GM19468 (cell line): ENCODE measurements around the gene POLR2B.
"Not testable (repeated sequence)": the region's sequence is repeated elsewhere in the genome, so short reads cannot be mapped to it uniquely, and the experiment has no call there.

Experiments used
- ATAC-seq: cut with Tn5 transposase; IDR thresholded peaks from one replicate; pipeline ENCODE4 v1.9.1; 2021; ENCODE audit warnings: mild to moderate bottlenecking, moderate library complexity, moderate number of reproducible peaks; ENCODE audit not compliant: unreplicated experiment; ENCODE audit errors: extremely low read depth

The POLR2B gene

DNA sequence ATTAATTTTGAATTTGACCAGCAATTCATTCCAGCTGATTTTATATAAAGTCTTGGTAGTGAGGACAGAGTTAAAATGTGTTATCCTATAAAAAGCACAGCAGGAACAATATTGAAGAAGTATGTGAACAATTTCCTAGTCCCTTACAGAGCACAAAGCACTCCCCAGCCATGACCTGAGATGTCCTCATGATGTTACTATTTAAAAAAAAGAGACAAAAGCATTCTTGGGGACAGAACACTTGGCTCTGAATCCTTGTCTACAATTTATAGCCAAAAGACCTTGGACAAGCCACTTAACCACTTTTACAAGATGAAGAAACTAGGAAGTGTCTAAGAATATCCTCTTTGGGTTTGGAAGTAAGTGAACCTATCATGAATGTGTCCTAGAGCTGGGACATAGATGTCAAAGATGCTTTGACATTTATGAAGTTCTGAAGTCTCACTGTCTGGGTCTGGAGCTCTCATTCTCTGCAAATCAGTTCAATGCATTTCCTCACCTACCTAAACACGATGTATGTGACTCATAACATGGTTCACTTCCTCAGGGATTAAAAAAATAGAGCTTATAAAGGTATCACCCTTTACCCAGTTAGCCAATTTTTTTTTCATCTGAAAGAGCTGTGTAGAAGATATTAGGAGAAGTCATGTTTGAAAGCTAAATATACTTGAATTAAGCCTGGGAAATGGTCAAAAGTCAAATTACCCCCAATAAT is 70.1 kb downstream of the POLR2B start:
- ATAC-seq, result no peak

DNA sequence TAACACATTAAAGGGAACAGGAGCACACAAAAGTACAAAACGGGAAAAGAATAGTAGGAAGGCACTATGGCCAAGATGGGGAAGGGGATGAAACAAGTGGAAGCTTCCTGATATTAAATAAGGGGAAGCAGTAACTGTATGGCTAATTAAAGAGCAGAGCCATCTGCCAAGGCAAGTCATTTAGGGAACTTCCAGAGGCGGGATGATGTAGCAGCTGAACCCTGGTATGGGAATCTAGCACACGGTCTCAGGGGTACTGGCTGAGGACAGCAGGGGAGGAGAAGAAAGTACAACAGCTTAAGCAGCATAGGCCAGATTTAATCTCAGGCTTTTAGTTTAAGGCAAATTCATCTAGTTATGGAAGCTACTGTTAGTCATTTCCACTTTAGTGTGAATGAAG is 72.4 kb downstream of the POLR2B start:
- ATAC-seq, result no peak

DNA sequence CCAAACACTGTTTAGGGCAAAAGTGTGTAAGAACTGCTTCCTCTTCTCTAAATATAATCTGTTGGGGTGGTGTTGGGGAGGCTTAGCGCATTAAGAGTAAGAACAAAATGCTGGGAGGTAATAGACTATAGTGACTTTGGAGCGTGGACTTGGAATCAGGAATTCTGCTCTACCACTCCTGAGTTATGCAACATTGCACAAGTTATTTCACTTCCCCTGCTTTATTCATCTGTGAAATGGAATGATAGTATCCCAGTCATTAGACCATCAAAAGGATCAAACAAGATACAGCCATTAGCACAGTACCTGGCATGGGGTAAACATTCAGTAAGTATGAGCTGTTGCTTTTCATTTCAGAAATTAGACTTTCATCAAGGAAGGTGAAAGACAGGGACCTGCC is 72.8 kb downstream of the POLR2B start:
- ATAC-seq, result no peak

DNA sequence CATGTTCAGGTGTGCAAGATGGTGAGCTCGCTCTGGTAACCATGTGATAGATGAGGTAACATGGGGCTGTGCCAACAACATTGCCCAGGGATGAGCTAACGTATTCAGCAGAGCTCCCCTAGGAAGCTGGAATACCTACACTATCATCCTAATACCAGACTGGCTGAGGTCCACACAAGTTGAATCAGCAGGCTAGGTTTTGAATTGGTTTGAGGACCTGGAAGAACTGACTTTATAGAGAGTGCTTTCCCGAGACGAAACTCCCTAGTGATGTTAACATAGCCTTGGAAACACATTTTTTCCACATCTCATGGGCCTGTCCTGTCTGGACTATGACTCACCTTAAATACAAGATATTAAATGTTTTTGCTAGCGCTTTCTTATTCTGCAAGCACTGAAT is 74.8 kb downstream of the POLR2B start:
- ATAC-seq, result no peak

DNA sequence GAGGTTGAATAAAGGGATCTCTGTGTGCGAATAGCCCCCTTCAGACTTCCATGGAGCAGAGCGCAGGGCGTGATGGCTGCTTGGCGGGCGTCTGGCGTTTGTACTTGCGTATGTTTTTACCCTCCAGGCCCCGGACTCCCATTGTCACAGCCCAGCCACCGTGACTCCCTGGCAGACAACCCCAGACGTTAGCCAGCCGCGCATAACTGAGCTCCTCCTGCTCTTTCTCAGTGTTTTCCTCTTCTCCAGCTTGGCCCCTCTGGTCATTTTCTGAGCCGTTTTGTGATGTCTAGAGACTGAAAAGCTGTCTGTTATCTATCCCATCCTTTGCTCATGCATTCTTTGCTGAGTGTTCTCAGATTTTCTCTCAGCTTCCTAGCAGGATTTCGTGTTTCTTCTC is 77.2 kb downstream of the POLR2B start:
- ATAC-seq, result no peak

DNA sequence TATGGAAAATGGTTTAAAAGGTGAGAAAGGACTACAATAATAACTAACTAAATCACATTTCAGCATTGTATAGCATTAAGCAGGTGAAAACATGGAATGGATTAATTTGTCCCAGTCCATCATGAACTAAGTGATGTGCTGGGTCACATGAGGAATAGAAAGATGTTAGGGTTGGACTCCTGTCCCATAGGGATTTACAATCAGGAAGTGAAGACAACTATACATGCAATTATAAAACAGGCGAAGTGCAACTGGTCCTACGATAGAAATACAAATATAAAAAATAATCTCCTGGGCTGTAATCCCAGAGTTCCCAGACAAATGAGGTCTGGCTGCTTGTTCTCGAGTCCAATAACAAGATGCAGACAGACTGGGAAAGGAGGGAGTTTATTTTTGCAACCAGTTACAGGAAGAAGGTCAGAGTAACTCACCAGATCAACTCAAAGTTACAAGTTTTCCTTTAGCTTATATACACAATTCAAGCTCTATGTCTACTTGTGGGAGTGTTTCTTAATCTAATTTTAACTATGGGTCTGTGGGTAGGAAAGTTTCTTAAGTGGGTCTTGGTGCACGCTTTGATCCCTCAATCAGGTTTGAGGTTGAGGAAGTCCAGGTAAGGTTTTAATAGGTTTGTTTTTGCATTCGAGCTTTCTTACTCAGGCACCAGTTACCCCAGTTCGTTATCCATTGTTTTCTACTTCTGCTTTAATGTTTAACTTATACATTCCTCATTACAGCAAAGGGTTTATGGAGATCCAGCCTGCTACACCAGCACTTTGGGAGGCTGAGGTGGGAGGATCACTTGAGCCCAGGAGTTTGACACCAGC is 81.4 kb downstream of the POLR2B start:
- ATAC-seq, result no peak

DNA sequence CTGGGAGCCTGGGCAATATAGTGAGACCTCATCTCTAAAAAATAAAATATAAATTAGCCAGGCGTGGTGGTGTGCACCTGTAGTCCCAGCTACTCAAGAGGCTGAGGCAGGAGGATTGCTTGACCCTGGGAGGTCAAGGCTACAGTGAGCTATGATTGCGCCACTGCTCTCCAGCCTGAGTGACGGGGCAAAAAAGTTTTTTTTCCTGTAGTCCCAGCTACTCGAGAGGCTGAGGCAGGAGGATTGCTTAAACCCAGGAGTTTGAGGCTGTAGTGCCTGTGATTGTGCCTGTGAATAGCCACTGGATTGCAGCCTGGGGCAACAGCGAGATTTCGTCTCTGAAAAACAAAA is 82.0 kb downstream of the POLR2B start:
- not testable (repeated sequence) for ATAC-seq

DNA sequence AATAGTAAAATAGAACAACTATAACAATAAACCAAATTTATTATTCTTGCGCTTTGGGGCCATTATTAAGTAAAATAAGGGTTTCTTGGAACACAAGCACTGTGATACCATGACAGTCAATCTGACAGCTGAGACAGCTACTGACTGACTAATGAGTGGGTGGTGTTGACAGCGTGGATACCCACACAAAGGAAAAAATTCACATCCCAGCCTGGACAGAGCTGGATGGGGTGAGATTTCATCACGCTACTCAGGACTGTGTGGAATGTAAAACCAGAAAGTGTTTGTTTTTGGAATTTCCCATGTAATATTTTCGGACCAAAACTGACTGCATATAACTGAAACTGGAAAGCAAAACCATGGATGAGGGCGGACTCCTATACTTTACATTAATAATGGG is 82.7 kb downstream of the POLR2B start:
- ATAC-seq, result no peak

DNA sequence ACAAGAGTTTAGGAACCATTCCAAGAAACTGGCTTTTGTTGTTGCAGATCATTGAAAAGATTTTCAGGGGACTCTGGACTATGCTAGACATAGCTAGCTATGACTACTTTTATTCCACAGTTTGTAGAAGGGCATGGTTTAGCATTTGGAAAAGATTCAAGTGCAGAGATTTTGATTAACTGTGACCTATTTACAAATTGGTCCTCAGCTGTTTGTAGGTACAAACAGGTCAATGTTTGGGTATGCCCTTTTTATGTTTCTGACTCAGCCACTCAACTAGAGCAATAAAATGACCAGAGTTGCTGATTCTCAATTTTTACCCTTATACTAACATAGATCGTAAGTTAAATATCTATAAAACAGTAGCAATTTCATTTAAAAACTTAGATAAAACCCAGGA is 84.8 kb downstream of the POLR2B start:
- ATAC-seq, result no peak

DNA sequence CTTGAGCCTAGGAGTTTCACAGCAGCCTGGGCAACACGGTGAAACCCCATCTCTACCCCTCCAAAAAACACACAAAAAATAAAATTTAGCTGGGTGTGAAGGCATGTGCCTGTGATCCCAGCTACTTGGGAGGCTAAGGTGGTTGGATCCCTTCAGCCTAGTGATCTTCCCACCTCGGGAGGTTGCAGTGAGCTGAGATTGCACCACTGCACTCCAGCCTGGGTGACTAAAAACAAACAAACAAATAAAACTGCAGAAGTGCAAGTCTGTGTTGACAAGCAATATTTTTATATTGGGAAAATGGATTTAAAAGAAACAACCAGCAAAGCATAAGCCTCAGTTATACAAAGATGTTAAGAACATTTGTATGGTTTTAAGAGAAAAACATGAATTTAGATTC is 85.4 kb downstream of the POLR2B start:
- ATAC-seq, result no peak

DNA sequence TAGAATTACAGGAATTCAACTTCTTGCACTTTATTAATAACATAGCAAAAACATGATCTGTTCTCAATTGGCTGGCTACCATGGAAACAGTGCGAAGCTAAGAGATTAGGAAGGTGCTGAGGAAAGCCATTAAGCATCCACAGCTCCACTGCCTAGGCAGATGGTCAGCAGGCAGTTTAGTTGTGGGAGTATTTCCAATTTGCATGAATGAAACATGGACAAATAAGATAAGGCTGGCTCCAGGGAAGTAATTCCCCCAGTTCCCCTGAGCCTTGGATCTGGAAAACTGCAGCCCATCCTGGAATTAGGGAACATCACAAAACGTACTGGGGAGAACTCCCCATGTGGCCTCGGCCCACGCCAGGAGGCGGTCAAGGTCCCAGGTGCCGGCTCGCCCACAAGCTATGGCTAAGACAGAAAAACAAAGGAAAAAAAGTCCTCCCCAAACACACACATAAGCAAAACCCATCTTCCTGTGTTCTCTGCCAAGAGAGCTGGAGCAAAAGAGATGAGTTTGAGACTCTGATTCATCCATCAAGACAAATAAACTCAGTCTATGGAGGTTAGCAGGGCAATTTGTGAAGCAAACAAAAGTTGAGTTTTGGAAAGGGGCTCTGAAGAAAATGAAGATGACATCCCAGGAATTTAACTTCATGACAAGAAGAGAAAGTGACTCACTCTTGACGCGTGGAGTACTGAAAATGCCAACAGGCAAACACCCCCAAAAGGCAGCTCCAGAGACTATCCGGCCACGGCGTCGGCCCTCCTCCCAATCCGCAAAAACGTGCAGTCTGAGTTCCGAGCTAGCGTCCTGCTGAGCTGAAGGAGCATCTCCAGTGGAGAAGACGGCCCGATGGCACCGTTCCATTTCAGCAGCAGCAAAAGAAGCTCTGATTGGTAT is 86.4 kb downstream of the POLR2B start:
- no peak for ATAC-seq

DNA sequence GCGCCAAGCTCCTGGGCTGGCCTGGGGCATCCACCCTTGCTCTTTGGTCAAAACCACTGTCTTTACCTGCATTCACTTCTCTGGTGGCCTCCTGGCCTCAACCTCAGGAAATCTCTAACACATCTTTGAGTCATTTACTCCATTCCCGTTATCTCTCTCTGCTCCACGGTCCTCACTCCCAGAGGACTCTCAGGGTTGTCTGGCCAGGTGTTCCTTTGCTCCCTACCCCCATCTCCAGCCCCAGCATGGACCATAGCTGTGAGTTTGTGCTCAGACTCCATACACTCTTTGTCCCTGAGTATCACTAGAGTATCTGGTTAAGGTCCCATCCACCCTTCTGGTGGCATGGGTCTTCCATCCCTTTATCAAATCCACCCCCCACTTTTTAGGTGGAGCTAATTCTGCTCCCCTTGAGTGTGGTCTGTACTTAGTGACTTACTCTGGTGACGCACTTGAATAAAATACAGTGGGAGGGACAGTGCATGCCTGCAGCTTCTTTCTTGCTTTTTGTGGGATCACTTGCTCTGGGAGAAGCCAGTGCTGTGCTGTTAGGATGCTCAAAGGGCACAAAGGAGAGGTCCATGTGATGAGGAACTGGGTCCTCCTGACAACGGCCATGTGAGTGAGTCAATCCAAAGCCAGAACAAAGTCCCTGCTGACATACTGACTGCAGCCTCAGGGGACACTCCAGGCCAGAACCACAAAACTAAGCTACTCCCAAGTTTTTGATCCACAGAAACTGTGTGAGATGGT is 87.2 kb downstream of the POLR2B start:
- ATAC-seq, result no peak

DNA sequence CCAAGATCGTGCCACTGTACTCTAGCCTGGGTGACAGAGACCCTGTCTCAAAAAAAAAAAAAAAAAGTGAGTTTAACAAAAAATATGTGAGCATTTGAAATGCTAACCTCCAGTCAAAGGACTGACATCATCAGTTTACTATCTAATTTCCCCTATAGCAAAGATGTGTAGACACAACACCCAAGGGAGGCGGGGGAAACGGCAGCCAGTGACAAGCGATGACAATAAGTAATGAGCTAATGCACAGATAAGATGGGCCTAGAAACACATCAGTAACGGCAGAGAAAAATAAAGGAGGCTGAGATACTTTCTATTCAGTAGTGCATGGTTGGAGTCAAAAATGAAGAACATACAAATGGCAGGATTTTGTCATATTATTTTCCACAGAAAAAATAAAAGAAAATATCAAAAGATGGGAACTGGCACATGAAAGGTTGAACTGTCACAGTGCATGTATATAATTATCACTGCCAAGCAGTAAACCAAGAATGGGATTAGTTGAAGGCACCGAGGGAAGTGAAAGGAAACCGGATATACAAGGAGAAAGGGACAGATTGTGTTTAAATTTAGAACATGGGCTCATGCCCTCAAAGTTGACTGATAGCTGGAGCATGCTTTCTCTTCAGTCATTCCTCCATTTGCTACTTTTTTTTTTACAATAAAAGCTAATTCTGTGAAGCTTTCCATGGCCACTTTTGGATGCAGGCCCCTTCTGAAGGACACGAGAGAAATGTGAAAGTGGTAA is 89.7 kb downstream of the POLR2B start:
- no peak for ATAC-seq

DNA sequence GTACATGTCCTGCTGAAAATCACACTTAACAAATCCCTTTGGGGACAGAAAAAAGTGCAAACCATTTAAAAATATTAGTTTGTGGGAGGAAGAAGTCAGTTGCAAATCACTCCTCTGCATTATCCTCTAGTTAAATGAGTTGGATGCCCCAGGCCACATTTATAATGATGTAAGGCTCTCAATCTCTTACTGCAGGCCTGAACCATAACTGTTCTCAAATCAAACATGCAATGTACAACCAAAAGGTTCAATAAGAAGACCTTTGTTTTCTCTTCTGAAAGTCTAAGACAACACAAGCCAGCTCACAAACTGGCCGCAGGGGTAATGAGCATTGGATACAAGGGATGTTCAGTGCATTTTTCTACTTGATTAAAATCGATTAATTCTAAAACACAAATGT is 91.8 kb downstream of the POLR2B start:
- ATAC-seq, result no peak

DNA sequence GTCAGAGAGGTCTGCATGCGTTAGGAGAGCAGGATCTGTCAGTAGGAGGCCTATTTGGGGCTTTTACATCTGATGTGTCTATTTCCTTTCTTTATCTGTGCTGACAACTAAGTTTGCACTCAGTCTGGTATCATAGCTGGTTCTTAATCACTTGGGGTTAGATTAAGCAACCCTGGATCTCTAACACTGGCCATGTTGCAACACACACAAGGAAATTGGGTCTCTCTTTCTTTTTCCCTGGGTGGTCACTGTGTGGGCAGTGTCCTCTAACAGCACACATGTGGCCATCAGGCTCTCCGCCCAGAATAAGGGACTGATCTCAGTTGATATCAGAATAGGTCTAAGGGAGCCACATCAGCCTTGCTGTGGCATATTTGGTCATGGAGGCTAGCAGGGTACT is 92.6 kb downstream of the POLR2B start:
- no peak for ATAC-seq

DNA sequence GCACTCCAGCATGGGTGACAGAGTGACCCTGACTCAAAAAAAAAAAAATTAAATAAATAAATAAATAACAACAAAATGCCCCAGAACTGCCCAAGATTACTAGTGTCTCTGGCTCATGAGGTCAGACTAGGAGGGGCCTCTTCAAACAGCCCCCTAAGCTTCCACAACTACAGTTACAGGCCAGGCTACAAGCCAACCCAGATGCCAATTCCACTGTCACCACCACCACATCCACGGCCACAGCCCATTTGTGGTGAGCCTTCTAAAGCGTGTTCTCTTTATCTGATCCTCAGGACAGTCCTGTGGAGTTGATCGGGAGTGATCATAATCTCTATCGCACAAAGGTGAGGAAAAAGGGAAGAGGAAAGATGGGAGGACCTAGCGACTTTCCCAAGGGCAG is 94.9 kb downstream of the POLR2B start:
- ATAC-seq, result no peak

DNA sequence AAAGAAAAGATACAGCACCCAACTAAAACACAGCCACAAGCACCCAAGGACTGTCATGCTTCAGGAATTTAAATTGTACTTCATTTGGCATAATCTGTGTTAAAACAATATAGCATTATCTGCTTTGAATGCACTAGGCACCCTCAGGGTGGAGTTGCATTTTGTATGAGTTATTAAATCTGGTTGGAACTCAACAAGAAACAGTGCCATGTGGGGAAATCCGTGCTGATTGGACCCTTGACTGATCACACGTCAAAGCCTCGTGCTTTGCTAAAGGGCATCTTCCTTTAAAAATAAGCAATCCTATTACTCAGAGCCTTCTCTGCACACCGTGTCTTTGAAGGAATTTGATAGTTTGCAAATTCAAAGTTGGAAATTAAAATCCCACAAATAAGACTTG is 96.0 kb downstream of the POLR2B start:
- ATAC-seq, result no peak

DNA sequence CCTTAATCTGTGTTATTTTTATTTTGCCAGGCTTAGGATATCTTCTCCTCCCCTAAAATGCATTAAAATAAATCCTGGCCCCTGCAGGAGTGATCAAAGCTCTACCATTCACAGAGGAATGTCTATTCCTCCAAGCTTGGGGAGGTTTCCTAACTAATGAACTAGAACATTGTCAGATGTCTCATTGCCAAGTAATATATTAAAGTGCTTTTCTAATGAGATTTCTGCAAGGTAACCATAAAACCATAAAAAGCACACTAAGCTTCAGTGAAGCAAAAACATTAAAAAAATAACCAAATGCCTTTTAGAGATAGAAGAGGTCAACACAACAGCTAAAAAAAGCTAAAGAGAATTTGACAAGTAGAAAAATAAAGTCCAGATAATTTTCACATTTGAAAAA is 96.7 kb downstream of the POLR2B start:
- no peak for ATAC-seq

DNA sequence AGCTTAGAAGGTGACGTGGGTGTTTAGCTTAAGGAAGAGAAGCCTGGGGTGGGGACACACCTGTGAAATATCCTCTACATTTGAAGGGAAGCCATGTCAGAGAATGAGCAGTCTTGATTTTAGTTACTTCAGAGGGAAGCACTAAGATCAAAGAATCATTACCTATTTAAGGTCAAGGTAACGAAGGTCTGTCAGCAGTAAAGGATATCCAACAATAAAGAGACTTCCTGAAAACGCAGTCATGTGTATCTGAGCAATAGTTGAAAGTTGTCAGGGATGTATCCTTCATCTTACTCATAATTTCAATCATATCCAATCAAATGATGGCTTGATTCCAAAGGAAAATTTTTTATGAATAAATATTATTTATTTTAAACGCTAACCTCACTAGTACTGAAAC is 98.0 kb downstream of the POLR2B start:
- no peak for ATAC-seq
